Right lobe of liver (tissue), 4 donors: ENCODE data around the gene ASIC2.

Experiments
- CTCF ChIP-seq, 4 donors: fragments of 200-600 bp in 3 of 4; fragments of 450-650 bp in 1 of 4; IDR thresholded peaks; one replicate each; pipeline versions ENCODE4 v1.5.1 to v1.8.0; 2016 to 2022; ENCODE audit warnings: antibody characterized with exemption in 4 of 4, mild to moderate bottlenecking in 2 of 4
- POLR2A ChIP-seq: fragments of 450-650 bp; IDR thresholded peaks from one replicate; pipeline ENCODE4 v1.6.1; 2017; ENCODE audit warnings: antibody characterized with exemption, mild to moderate bottlenecking
- donor health status: DM: no; HTN: no; CAD: no.
- donor health status: DM: no; HTN: no; CAD: no.
- donor health status: DM: no; HTN: yes; CAD: no.

- TF ChIP-seq CTCF (IDR thresholded peaks at IDR 0.05) (no peak), POLR2A (no peak)
Observed at GRCh38 chr17:33057564-33057963, 235.5 kb downstream of the ASIC2 start.
